ENCODE results near the gene ERC1. TPM values are rescaled to one million over a fixed set of nuclear protein-coding genes. Genes with fewer than 3 reads are reported as not detected.

Gene ERC1
- total RNA-seq, 1 experiment from 2014 or later: 55.1 TPM

- Mint-ChIP-seq H3K4me1 (ENCODE audit: insufficient read depth, unreplicated experiment) (no peaks in the 10 kb centered on the region), H3K27me3 (ENCODE audit: insufficient read depth, unreplicated experiment) (no peaks in the 10 kb centered on the region), H3K27ac (ENCODE audit: low read depth, unreplicated experiment) (no peak overlapping the region), H3K9me3 (ENCODE audit: unreplicated experiment) (no peaks in the 10 kb centered on the region), H3K4me3 (ENCODE audit: unreplicated experiment) (no peak overlapping the region), H3K36me3 (ENCODE audit: insufficient read depth, unreplicated experiment) (no peaks in the 10 kb centered on the region)
- BruUV-seq (replicated peaks): no TSS peak
- TF ChIP-seq CTCF (IDR thresholded peaks at IDR 0.05; ENCODE audit: unreplicated experiment): no peak
- no peak for DNase-seq (ENCODE audit: unreplicated experiment)
- CTCF ChIA-PET: interaction anchor here (1.0 to 2.5 kb wide), 2 partner anchors 11 to 284 kb away, joined by 3 to 14 read pairs; no protein-coding TSS in a partner anchor
- POLR2A ChIA-PET: interaction anchor here (0.6 kb wide), 1 partner anchor 94 kb away, joined by 3 read pairs; no protein-coding TSS in a partner anchor
- intact Hi-C loops (cut with micrococcal nuclease): no loop called here
Measured at GRCh38 chr12:1401891-1402290, 410.9 kb downstream of the ERC1 start.

- intact Hi-C loops (cut with micrococcal nuclease): no loop called here
- Mint-ChIP-seq H3K27ac (ENCODE audit: low read depth, unreplicated experiment) (no peak overlapping the region), H3K4me1 (ENCODE audit: insufficient read depth, unreplicated experiment) (no peaks in the 10 kb centered on the region), H3K36me3 (ENCODE audit: insufficient read depth, unreplicated experiment) (peaks cover 2% of the 10 kb centered on the region), H3K4me3 (ENCODE audit: unreplicated experiment) (no peak overlapping the region), H3K9me3 (ENCODE audit: unreplicated experiment) (no peaks in the 10 kb centered on the region), H3K27me3 (ENCODE audit: insufficient read depth, unreplicated experiment) (no peaks in the 10 kb centered on the region)
- ChIA-PET CTCF (interaction anchor here (1.5 to 2.5 kb wide), 2 partner anchors 179 to 286 kb away, joined by 4 to 14 read pairs; no protein-coding TSS in a partner anchor), POLR2A (no interaction called here)
- no peak for TF ChIP-seq CTCF (IDR thresholded peaks at IDR 0.05; ENCODE audit: unreplicated experiment)
- no peak for DNase-seq (ENCODE audit: unreplicated experiment)
- BruUV-seq (replicated peaks): no TSS peak
Measured at GRCh38 chr12:1403417-1403816, 412.4 kb downstream of the ERC1 start.

- no peak for TF ChIP-seq CTCF (IDR thresholded peaks at IDR 0.05; ENCODE audit: unreplicated experiment)
- H3K4me1 Mint-ChIP-seq (ENCODE audit: insufficient read depth, unreplicated experiment): no peaks in the 10 kb centered on the region
- H3K27ac Mint-ChIP-seq (ENCODE audit: low read depth, unreplicated experiment): no peak overlapping the region
- no peak for DNase-seq (ENCODE audit: unreplicated experiment)
- H3K4me3 Mint-ChIP-seq (ENCODE audit: unreplicated experiment): no peak overlapping the region
- ChIA-PET CTCF (no interaction called here), POLR2A (no interaction called here)
- intact Hi-C loops (cut with micrococcal nuclease): no loop called here
- H3K36me3 Mint-ChIP-seq (ENCODE audit: insufficient read depth, unreplicated experiment): peaks cover 17% of the 10 kb centered on the region
- no peaks in the 10 kb centered on the region for H3K27me3 Mint-ChIP-seq (ENCODE audit: insufficient read depth, unreplicated experiment)
- BruUV-seq (replicated peaks): no TSS peak
- no peaks in the 10 kb centered on the region for H3K9me3 Mint-ChIP-seq (ENCODE audit: unreplicated experiment)
Measured at GRCh38 chr12:1405619-1406018, 414.6 kb downstream of the ERC1 start.

GRCh38 chr12:1410794-1411193 is 419.8 kb downstream of the ERC1 start:
- peaks cover 37% of the 10 kb centered on the region for H3K36me3 Mint-ChIP-seq (ENCODE audit: insufficient read depth, unreplicated experiment)
- no TSS peak for BruUV-seq (replicated peaks)
- intact Hi-C loops (cut with micrococcal nuclease): no loop called here
- H3K9me3 Mint-ChIP-seq (ENCODE audit: unreplicated experiment): no peaks in the 10 kb centered on the region
- H3K27ac Mint-ChIP-seq (ENCODE audit: low read depth, unreplicated experiment): no peak overlapping the region
- TF ChIP-seq CTCF (IDR thresholded peaks at IDR 0.05; ENCODE audit: unreplicated experiment): no peak
- no peaks in the 10 kb centered on the region for H3K27me3 Mint-ChIP-seq (ENCODE audit: insufficient read depth, unreplicated experiment)
- no peak overlapping the region for H3K4me3 Mint-ChIP-seq (ENCODE audit: unreplicated experiment)
- ChIA-PET CTCF (interaction anchor here (0.7 kb wide), 1 partner anchor 846 kb away, joined by 3 read pairs; no protein-coding TSS in a partner anchor), POLR2A (interaction anchor here (0.7 kb wide), 1 partner anchor 113 kb away, joined by 3 read pairs; no protein-coding TSS in a partner anchor)
- no peaks in the 10 kb centered on the region for H3K4me1 Mint-ChIP-seq (ENCODE audit: insufficient read depth, unreplicated experiment)
- DNase-seq (ENCODE audit: unreplicated experiment): no peak
